GM12892 (cell line): ENCODE measurements around the gene MRGPRD.

Source experiments
- POLR2A ChIP-seq: IDR thresholded peaks from 2 replicates; pipeline ENCODE4 v1.6.1; 2011; ENCODE audit warnings: low read depth, low read length, control low read depth
- TAF1 ChIP-seq: IDR thresholded peaks from 2 replicates; pipeline ENCODE4 v1.6.1; 2011; ENCODE audit warnings: low read depth, mild to moderate bottlenecking, control low read depth, low read length, borderline replicate concordance

GRCh38 chr11:68933605-68934320 lies 47.0 kb downstream of the MRGPRD start:
- TF ChIP-seq TAF1 (no peak), POLR2A (no peak)
